Kidney epithelial cell (primary cell): Measurements from ENCODE around the gene DLGAP1. TPM values are rescaled to one million over a fixed set of nuclear protein-coding genes. Genes with fewer than 3 reads are reported as not detected.

Experiments used
- DNase-seq: peaks from one replicate; pipeline ENCODE4 v3.0.0-alpha.2; 2010; ENCODE audit warnings: low read depth
- H3K27me3 ChIP-seq: 2 replicates; pipeline ENCODE4 v1.6.0; 2011; ENCODE audit warnings: low read length; ENCODE audit not compliant: control insufficient read depth, insufficient read depth
- H3K36me3 ChIP-seq: 2 replicates; pipeline ENCODE4 v1.5.1; 2011; ENCODE audit warnings: low read length; ENCODE audit not compliant: control insufficient read depth, insufficient read depth
- H3K4me3 ChIP-seq: 2 replicates; pipeline ENCODE4 v1.5.1; 2011; ENCODE audit warnings: low read depth, mild to moderate bottlenecking, control low read depth, low read length
- total RNA-seq: library from RNA; depleted of rRNA; stranded (reverse); fragments of >200 nt; gene quantifications from 2 replicates; pipeline ENCODE4 v1.2.3, GENCODE V29; 2015
- TF ChIP-seq, protein P1 (sequence below): IDR thresholded peaks from 2 replicates; pipeline ENCODE4 v1.5.1; 2011; ENCODE audit warnings: mild to moderate bottlenecking, moderate library complexity, low read length, control low read depth, inconsistent platforms; ENCODE audit not compliant: insufficient read depth, poor library complexity, severe bottlenecking

The DLGAP1 gene
- total RNA-seq, 1 donor from 2014 or later: 2.6 TPM

DNA sequence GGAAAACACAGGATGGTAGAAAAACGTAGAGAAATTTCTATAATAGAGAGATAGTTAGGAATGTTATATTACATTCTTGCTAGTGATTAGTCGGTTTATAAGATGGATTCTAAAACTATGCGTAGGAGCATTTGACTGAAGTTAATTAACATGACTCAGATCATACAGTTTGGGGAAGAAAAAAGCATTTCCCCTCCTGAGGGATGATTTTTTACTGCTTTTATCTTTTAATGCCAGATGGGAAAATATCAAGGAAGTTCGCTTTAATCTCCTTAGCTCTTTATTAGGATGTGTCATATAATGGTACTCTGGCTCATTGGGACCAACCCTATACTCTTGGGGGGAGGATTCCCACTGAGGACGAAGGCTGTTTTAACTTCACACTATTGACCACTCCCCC lies 503.1 kb downstream of the DLGAP1 start:
- H3K36me3 ChIP-seq: no peaks in the 10 kb centered on the region
- TF ChIP-seq, protein P1, sequence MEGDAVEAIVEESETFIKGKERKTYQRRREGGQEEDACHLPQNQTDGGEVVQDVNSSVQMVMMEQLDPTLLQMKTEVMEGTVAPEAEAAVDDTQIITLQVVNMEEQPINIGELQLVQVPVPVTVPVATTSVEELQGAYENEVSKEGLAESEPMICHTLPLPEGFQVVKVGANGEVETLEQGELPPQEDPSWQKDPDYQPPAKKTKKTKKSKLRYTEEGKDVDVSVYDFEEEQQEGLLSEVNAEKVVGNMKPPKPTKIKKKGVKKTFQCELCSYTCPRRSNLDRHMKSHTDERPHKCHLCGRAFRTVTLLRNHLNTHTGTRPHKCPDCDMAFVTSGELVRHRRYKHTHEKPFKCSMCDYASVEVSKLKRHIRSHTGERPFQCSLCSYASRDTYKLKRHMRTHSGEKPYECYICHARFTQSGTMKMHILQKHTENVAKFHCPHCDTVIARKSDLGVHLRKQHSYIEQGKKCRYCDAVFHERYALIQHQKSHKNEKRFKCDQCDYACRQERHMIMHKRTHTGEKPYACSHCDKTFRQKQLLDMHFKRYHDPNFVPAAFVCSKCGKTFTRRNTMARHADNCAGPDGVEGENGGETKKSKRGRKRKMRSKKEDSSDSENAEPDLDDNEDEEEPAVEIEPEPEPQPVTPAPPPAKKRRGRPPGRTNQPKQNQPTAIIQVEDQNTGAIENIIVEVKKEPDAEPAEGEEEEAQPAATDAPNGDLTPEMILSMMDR: no peak
- no peak overlapping the region for H3K4me3 ChIP-seq
- H3K27me3 ChIP-seq: no peaks in the 10 kb centered on the region
- no peak for DNase-seq

DNA sequence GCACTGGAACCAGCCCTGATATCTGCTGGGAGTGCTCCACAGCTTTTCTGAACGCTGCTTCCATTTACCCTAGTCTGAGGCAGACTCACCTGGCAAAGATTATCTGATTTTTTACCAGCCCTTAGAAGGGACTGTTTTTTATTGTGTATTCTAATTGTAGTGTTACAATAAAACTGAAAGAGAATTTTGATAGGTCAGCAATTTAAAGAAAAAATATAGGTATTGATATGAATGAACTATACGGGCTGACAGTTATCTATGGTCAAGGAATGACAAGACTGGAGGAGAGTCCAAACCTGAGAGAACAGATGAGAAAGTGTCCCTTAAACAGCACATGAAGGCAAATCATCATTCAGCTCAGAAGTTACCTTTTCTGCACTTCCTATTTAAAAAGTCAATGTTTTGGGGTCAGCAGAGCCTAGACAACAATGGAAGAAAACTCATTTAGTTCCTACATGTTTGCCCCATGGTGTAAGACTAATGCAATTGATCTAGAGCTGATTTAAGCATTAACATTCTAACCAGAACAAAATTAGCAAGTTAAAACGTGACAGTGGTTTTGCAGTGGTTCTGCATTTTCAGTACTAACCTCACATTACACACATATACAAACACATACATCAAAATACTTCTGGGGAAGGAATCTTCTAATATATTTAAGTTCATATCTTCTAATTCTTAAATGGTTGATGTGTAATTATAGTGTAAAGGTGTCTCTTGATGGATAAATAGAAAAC lies 504.3 kb downstream of the DLGAP1 start:
- DNase-seq: no peak
- H3K4me3 ChIP-seq: no peak overlapping the region
- TF ChIP-seq, protein P1: no peak
- no peaks in the 10 kb centered on the region for H3K27me3 ChIP-seq
- H3K36me3 ChIP-seq: no peaks in the 10 kb centered on the region

DNA sequence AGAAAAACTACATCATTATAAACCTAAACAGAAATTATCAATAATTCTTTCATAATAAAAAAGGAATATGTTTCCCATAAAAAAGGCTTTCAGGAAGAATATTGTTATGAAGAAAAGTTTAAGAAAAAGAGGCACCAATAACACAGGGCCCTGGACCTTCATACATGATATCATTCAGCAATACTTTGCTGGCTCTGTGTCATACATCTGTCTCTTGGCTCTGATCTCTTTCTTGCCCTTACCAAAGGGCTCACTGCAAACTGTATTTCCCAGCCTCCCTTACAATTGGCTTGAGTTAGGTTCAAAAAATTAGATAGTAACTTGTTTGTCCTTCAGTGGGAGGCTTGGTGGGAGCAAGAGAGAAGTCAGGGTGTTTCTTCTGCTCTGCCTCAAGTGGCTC lies 506.1 kb downstream of the DLGAP1 start:
- Histone ChIP-seq H3K36me3 (no peaks in the 10 kb centered on the region), H3K4me3 (no peak overlapping the region), H3K27me3 (no peaks in the 10 kb centered on the region)
- TF ChIP-seq, protein P1: no peak
- DNase-seq: no peak

DNA sequence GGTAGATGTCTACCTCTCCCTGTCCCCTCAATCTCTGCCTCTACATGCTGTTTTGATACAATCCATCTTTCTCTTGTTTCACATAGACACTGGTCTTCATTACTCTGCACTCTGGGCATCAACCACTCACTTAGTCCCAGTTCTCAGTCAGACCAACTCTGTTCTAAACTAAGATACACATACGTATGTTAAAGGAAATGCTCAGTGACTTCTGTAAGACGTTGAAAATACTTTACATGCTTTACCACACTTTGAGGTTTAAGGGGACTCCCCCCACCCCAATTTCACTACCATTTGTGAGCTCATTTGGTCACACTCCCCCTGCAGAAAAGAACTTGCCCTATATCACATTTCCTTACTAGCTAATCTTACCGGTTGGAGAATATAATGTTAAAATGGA lies 507.7 kb downstream of the DLGAP1 start:
- Histone ChIP-seq H3K4me3 (no peak overlapping the region), H3K27me3 (no peaks in the 10 kb centered on the region), H3K36me3 (no peaks in the 10 kb centered on the region)
- no peak for DNase-seq
- TF ChIP-seq, protein P1: no peak

DNA sequence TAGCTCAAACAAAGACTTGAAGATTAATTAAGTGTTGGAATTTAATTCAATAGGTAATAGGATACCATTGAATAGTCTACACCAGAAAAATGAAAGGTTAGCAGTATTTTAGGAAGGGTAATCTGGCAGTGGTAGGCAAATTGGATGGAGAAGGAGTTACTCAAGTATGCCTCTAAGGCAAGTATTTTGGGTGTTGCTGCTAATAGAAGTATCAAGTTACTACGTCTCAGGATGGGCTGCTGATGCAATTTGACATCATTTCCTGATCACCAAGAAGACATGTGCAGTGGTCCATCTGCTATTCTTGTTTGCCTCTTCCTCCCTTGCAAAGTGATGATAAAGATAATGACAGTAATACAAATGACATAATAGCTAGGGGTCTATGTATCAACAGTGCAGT lies 519.8 kb downstream of the DLGAP1 start:
- Histone ChIP-seq H3K27me3 (no peaks in the 10 kb centered on the region), H3K4me3 (no peak overlapping the region), H3K36me3 (no peaks in the 10 kb centered on the region)
- DNase-seq: no peak
- TF ChIP-seq, protein P1: no peak

DNA sequence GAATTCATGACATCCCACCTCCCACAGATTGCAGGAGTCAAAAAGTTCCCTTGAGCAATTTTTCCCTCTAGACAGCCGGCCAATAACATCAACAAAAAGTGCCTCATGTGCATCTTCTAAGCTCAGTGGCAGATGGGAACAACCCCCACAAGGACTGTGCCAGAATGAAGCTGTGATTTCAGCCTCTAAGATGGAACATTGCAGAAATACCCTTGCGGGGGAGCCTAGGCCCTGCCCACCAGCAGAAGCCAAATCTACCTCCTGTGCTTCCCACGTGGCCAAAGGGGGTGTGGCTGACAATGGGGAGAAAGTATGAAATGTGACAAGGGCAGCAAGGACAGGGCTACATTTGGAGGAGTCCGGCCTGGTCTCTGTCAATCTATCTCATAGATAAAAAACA lies 522.8 kb downstream of the DLGAP1 start:
- H3K4me3 ChIP-seq: no peak overlapping the region
- H3K36me3 ChIP-seq: no peaks in the 10 kb centered on the region
- H3K27me3 ChIP-seq: no peaks in the 10 kb centered on the region
- no peak for DNase-seq
- TF ChIP-seq, protein P1: no peak
